Stimulated activated CD4-positive, alpha-beta T cell treated with anti-CD3 and anti-CD28 coated beads, Interleukin-1b, Interleukin-23, amount 100 ng/mL, for 48 hours (primary cell): ENCODE measurements around the gene GFAP.
"Not testable (repeated sequence)": the region's sequence is repeated elsewhere in the genome, so short reads cannot be mapped to it uniquely, and the experiment has no call there.

ENCODE experiments used
- DNase-seq: peaks from one replicate; pipeline ENCODE4 v3.0.0-alpha.2; 2020

GFAP gene

GRCh38 chr17:44915321-44915726 lies at the start of gene GFAP:
TSS of gene GFAP (minus strand) at chr17:44915500. CDS start at chr17:44915486, 14 bp downstream.
- DNase-seq, result no peak

- DNase-seq, result no peak
These were observed 46.6 kb upstream of the GFAP start for GRCh38 chr17:44961921-44962350.

GRCh38 chr17:44960691-44961090 lies 45.4 kb upstream of the GFAP start:
- DNase-seq, result no peak

- no peak for DNase-seq
These were observed 44.7 kb upstream of the GFAP start for GRCh38 chr17:44959821-44960531.

- DNase-seq, result no peak
These were observed 42.0 kb upstream of the GFAP start for GRCh38 chr17:44956998-44957981.

- DNase-seq, result no peak
These were observed 40.5 kb upstream of the GFAP start for GRCh38 chr17:44955674-44956425.

GRCh38 chr17:44952946-44953475 lies 37.7 kb upstream of the GFAP start:
- no peak for DNase-seq

- no peak for DNase-seq
These were observed 33.1 kb upstream of the GFAP start for GRCh38 chr17:44948315-44948795.

GRCh38 chr17:44947461-44948314 lies 32.4 kb upstream of the GFAP start, which contains the start of gene KIF18B:
TSS of gene KIF18B (minus strand) at chr17:44947773. CDS start at chr17:44936344, 11,429 bp downstream.
- DNase-seq, result peak; percentile 94

GRCh38 chr17:44945652-44946051 lies 30.4 kb upstream of the GFAP start:
- DNase-seq, result not testable (repeated sequence)

- no peak for DNase-seq
These were observed 27.2 kb upstream of the GFAP start for GRCh38 chr17:44942456-44942855.

GRCh38 chr17:44941712-44942331 lies 26.5 kb upstream of the GFAP start:
- DNase-seq, result no peak

- DNase-seq, result no peak
These were observed 25.5 kb upstream of the GFAP start for GRCh38 chr17:44940768-44941167.

GRCh38 chr17:44940317-44940716 lies 25.0 kb upstream of the GFAP start:
- DNase-seq, result no peak

GRCh38 chr17:44935116-44935515 lies 19.8 kb upstream of the GFAP start:
- no peak for DNase-seq

GRCh38 chr17:44934745-44935105 lies 19.4 kb upstream of the GFAP start:
- DNase-seq, result no peak

- DNase-seq, result no peak
These were observed 18.8 kb upstream of the GFAP start for GRCh38 chr17:44933824-44934744.

- no peak for DNase-seq
These were observed 17.4 kb upstream of the GFAP start for GRCh38 chr17:44932787-44933097.

GRCh38 chr17:44932096-44932786 lies 16.9 kb upstream of the GFAP start:
- no peak for DNase-seq

GRCh38 chr17:44931376-44931775 lies 16.1 kb upstream of the GFAP start:
- DNase-seq, result no peak
